ENCODE data around the gene SERHL2.
"Not testable (repeated sequence)": the region's sequence is repeated elsewhere in the genome, so short reads cannot be mapped to it uniquely, and the experiment has no call there.

The SERHL2 gene

DNA sequence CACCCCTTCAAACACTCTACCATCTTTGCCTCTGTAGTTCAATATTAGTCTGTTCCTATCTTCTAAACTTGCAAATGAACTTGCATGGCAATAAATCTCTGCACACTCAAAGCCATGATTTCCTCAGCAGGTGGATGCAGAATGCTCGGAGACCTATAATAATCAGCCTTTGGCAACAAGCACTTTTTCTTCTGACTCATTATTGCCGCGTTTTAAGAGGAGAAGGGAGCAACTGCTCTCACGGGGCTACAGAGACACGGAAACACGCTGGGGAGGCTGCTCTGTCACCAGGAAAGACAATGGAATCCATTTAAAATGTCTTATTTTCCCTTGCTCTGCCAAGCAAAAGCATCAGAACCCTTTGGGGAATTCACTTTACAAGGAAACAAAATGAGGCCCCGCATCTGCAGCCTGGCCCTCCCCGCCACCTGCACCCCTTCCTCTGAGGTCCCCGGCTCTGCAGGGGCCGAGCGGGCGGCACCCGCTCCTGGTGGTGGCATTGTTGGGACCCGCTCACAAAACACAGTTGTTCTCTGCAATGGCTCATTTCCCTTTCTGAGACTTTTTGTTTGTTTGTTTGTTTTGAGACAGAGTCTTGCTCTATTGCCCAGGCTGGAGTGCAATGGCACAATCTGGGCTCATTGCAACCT lies 18.5 kb upstream of the SERHL2 start:
- DNase-seq (ENCODE audit: low read depth in 3 of 3): not testable (repeated sequence)

DNA sequence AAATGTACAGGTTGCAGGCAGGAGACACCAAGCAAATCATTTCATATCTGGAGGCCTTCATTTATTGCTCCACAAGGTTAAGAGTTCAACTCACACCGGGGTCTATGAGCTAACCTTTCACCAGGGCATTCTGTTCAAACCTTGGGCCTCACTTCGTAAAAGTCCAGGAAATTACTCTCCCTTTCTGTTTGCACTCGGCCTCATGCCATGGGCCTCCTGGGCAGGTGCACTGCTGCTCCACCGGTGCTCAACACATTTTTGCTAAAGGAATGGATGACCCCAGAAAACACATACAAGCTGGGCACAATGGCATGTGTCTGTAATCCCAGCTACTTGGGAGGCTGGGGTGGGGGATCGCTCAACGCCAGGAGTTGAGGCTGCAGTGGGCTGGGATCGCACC lies 17.6 kb upstream of the SERHL2 start:
- no peak for DNase-seq (ENCODE audit: low read depth in 3 of 3)

DNA sequence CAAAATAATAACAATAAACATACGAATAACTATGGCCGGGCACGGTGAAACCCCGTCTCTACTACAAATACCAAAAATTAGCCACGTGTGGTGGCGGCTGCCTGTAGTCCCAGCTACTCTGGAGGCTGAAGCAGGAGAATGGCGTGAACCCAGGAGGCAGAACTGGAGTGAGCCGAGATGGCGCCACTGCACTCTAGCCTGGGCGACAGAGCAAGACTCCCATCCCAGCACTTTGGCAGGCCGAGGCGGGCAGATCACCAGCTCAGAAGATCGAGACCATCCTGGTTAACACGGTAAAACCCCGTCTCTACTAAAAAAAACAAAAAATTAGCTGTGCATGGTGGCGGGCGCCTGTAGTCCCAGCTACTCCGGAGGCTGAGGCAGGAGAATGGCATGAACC lies 17.1 kb upstream of the SERHL2 start:
- not testable (repeated sequence) for DNase-seq (ENCODE audit: low read depth in 3 of 3)

DNA sequence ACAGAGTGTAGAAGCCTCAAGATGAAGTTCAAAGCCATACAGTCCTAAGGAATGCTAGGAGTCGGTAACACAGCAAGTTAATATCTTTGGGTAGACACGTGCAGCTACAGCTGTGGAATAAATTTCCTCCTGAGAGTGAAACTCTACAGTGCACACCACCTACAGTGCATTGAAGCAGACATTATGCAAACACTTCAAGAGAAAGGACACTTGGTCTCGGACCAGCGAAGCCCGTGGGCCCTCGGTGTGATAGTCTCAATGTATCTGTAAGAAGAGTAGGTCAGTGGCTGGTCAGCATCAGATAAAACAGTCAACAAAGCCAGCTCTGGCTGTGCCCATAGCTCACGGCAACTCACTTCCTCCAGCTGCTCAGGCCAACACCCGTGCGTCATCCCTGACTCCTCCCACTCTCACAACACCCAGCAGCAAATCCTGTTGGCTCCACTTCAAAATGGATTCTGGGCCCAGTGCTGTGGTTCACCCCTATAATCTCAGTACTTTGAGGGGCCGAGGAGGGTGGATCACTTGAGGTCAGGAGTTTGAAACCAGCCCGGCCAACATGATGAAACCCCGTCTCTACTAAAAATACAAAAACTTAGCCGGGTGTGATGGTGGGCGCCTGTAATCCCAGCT lies 16.4 kb upstream of the SERHL2 start:
- DNase-seq (ENCODE audit: low read depth in 3 of 3): not testable (repeated sequence)

DNA sequence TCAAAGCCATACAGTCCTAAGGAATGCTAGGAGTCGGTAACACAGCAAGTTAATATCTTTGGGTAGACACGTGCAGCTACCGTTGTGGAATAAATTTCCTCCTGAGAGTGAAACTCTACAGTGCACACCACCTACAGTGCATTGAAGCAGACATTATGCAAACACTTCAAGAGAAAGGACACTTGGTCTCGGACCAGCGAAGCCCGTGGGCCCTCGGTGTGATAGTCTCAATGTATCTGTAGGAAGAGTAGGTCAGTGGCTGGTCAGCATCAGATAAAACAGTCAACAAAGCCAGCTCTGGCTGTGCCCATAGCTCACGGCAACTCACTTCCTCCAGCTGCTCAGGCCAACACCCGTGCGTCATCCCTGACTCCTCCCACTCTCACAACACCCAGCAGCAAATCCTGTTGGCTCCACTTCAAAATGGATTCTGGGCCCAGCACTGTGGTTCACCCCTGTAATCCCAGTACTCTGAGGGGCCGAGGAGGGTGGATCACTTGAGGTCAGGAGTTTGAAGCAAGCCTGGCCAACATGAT lies 14.5 kb upstream of the SERHL2 start:
- not testable (repeated sequence) for DNase-seq (ENCODE audit: low read depth in 3 of 3)

DNA sequence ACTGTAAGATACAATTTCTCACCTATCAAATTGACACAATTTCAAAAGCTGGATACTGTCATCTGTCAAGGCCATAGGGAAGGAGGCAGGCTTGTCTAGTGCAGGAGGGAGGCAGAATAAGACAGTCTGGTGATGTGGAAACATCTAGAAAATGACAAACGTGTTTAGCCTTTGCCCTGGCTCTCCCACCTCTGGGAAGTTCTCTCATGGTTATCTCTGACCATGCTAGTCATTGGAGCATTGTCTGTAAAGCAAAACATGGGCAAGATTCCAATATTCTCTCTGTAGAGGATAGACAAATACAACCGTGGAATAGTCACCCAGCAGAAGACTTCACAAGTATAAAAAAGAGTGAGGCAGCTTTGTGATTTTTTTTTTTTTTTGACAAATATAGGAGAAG lies 9.1 kb upstream of the SERHL2 start:
- no peak for DNase-seq (ENCODE audit: low read depth in 3 of 3)

DNA sequence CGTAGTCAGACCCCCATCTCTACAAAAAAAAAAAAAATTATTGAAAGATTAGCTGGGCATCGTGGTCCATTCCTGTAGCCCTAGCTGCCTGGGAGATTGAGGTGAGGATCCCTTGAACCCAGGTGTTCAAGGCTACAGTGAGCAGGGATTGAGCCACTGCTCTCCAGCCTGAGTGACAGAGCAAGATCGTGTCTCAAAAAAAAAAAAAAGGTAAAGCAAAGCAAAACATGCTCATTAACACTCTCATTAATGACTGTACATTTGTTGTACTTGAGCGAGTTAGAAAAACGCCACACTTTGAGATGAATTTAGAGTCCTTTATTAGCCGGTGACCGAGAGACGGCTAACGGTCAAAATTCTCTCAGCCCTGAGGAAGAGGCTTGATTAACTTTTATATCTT lies 6.2 kb upstream of the SERHL2 start:
- DNase-seq (ENCODE audit: low read depth in 3 of 3): no peak

DNA sequence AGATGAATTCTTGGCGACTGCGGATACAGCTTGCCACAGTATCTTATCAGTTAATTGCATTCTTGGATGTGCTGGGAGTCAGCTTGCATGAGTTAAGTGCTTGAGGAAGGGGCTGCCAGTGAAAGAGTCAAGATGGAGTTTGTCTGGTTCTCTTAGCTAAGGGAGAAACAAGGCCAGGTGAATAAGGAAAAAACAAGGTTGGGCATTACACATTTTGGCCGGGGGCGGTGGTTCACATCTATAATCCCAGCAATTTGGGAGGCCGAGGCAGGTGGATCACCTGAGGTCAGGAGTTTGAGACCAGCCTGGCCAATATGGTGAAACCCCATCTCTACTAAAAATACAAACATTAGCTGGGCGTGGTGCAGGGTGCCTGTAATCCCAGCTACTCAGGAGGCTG lies 5.6 kb upstream of the SERHL2 start:
- DNase-seq (ENCODE audit: low read depth in 3 of 3): not testable (repeated sequence)

DNA sequence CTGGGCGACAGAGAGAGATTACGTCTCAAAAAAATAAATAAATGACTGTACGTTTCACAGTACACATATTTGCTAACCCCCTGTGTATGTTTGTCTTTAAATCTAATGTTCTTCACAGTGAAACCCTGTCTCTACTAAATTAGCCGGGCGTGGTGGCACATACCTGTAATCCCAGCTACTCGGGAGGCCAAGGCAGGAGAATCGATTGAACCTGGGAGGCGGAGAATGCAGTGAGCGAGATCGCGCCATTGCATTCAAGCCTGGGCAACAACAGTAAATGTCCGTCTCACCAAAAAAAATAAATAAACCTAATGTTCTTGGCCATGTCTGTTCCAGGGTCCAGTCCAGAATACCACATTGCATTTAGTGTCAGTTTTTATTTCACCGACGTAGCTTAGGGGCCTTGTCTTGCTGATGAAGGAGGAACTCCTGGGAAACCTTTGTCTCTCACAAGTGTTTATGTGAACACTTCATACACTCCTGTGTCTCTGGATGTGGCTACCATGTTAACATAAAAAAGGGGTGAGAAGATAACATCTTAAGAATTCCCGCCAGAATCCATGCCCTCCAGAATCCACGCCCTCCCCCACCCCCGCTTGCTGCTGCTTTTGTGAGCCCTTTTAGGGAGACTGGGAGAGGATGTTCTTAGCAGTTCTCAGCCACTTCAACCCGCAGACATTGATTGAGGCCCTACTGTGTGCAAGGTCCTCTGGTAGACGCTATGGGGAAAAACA lies 5.0 kb upstream of the SERHL2 start:
- no peak for DNase-seq (ENCODE audit: low read depth in 3 of 3)

DNA sequence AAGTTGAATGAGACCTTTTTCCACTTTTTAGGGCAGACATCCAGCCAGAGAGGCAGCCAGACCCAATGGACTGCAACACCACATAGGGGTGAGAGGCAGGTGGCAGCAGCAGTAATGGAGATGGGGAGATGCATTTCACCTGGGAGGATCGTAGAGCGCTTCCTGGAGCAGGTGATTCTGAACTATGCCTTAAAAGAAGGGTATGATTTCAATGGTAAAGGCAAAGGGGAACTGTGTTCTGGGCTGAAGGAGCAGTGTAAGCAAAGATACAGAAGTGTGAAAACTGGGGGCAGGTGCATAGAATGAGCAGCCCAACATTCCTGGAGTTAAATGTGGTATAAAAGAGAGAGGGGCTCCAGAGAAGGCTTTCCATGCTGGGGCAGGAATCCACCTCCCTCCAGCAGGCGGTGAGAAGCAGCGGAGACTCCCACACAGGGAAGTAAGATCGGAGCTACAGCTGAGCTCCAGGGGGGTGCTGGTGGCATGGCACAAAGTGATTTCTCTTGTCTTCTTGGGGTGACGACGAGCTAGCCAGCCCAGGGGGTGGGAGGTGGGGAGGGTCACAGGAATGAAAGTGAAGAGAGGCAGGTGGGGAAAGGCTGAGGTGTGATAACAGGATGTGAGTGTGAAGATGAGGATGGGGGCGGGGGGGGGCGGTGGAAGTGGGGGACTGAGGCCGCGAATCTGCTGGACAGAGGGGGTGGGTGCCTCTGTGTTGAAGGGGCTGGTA lies 4.3 kb upstream of the SERHL2 start:
- DNase-seq (ENCODE audit: low read depth in 3 of 3): no peak

DNA sequence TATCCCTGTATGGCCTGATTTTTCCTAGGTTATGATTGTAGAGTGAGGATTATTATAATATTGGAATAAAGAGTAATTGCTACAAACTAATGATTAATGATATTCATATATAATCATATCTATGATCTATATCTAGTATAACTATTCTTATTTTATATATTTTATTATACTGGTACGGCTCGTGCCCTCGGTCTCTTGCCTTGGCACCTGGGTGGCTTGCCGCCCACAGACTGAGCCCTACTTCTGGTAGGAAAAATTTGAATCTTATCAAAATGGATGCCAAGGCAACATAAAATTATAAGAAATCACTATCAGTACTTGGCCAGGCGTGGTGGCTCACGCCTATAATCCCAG lies 1.5 kb upstream of the SERHL2 start:
- not testable (repeated sequence) for DNase-seq (ENCODE audit: low read depth in 3 of 3)

DNA sequence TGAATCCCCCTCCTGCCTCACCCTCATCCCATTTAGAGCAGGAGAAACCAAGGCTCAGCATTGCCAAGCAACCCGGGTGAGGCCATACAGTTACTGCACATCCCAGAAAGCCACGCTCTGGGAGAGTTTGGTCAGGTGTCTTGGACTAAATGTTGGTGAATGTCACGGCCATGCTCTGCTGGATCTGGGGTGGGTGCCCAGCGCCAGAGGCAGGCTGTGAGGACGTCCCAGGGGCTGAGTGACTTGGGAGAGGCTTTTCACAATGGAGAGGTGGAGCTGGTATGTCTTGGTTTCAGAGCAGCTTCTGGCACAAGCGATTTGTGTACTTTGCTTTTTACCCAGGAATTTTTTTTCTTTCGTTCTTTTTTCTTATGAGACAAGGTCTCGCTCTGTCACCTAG lies 6.6 kb downstream of the SERHL2 start:
- DNase-seq (ENCODE audit: low read depth in 3 of 3): no peak

DNA sequence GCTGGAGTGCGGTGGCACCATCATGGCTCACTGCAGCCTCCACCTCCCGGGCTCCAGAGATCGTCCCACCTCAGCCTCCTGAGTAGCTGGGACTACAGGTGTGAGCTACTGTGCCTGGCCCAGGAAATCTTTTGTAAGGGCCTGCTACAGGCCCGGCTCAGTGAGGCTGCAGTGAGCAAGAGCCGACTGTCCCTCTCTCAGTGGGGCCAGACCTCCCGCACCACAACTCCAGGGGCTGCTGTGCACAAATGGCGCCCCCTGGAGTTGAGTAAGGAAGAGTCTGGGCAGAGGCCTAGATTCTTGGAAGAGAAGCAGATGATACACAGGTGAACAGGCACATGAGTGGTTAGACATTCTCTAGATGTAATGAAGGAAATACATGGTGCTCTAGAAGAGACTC lies 7.0 kb downstream of the SERHL2 start:
- no peak for DNase-seq (ENCODE audit: low read depth in 3 of 3)

DNA sequence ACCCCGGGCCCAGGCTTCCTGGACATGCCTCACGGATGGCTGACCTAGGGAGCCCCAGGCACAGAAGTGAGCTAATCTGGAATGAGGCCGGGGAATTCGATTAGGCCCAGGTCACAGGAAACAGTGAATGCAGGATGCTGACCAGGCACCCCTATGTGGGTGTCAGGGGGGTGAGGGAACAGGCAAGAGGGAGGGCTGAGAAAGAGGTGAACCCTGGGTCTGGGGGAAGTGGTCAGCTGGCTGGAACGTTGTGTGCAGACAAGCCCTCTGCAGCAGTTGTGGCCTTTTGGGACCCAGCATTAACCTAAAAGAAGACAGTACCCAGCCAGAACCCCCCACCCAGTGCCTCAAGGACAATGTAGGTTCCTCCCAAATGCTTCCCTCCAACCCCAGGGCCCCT lies 8.1 kb downstream of the SERHL2 start:
- DNase-seq (ENCODE audit: low read depth in 3 of 3): no peak

DNA sequence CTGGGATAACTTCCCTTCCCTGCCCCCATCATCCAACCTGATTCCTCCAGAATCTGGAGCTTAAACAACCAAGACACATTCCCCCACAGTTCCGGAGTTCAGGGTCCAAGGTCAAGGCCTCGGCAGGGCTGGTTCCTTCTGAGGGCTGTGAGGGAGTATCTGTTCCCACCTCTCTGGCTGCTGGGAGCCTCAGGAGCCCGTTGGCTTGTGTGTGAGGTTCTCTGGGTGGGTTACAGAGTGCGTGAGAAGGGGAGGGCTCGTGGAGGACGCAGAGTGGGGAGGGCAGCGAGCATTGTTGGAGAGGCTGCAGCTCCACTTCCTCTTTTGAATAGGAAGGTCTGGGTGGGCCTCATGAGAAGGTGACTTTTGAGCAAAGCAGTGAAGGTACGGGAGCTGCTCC lies 8.5 kb downstream of the SERHL2 start:
- DNase-seq (ENCODE audit: low read depth in 3 of 3): no peak

DNA sequence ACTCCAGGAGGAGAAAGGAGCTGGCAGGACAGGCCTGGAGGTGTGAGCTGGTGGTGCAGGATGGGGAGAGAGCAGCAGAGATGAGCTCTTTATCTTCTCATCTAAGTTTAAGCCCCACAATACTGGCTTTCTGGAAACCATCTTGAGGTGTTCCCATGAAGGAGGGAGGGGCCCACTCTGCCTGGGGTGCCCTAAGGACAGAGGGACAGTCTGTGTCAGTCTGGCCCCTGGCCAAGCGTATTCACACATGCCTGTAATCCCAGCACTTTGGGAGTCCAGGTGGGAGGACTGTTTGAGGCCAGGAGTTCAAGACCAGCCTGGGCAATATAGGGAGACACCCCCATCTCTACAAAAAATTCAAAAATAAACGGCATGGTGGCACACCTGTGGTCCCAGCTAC lies 8.9 kb downstream of the SERHL2 start:
- DNase-seq (ENCODE audit: low read depth in 3 of 3): no peak

DNA sequence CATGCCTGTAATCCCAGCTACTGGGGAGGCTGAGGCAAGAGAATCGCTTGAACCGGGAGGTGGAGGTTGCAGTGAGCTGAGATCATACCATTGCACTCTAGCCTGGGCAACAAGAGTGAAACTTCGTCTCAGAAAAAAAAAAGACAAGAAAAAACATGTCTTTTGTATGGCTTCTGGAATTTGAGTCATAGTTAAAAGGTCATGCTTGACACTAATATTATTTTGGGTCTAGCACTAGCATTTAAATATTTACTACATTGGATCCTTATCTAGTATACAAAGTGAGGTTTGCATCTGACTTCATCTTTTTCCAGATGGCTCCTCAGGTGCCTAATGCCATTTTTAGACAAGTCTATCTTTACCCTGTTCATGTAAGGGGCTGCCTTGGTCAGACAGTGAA lies 10.2 kb downstream of the SERHL2 start:
- DNase-seq (ENCODE audit: low read depth in 3 of 3): not testable (repeated sequence)

DNA sequence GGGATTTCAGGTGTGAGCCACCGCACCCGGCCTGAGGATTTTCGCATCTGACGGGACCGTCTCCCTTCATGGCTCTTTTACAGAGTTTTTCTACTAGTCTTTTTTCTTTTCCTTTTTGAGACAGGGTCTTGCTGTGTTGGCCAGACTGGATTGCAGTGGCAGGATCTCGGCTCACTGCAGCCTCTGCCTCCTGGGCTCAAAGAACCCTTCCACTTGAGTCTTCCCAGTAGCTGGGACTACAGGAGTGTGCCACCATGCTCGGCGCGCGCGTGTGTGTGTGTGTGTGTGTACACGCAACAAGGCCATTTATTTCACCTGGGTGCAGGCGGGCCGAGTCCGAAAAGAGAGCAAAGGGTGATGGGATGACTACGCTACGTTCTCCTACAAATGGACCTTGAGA lies 10.9 kb downstream of the SERHL2 start:
- DNase-seq (ENCODE audit: low read depth in 3 of 3): no peak

DNA sequence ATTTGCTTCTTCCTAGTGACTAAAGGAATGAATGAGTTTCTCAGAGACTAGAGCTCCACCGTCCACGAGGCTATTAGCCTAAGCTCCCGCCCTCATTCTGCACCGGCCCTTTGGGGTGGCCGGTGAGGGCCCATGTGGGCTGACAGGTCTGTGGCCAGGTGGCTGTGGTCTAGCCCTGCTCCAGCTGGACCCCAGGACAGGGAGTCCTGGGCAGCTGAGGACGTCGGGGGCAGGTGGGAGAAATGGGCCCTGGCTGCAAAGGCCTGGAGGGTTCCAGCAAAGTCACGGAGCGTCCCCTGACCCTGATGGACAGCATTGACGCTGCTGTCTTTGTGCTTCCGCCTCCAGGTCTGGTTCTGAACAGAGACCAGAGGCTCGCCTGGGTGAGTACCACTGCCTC lies 12.2 kb downstream of the SERHL2 start:
- no peak for DNase-seq (ENCODE audit: low read depth in 3 of 3)

DNA sequence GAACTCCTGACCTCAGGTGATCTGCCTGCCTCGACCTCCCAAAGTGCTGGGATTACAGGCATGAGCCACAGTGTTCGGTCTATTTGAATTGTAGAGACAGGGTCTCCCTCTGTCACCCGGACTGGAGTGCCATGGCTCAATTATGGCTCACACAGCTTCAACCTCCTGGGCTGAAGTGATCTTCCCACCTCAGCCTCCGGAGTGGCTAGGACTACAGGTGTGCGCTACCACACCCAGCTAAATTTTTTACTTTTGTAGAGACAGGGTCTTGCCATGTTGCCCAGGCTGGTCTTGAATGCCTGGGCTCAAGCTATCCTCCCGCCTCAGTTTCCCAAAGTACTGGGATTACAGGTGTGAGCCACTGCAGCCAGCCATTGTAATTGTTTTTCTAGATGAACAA lies 14.2 kb downstream of the SERHL2 start:
- DNase-seq (ENCODE audit: low read depth in 3 of 3): not testable (repeated sequence)

DNA sequence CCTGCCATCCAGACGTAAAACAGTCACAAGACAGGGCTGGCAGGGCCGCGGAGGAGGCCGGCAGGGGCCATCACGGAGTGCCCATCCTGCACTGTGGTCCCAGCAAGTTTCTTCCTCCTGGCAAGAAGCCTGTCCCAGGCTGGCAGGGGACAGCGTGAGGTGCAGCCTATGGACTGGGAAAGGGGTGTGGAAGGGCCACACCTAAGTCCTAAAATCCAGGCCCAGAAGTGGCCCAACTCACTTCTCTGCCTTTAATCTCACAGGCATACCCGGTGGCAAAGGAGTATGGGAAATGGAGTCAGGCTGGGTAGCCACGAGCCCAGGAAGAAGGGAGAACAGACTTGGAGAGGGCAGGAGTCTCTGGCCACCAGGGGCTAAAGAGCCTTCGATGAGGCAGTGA lies 16.8 kb downstream of the SERHL2 start:
- DNase-seq (ENCODE audit: low read depth in 3 of 3): not testable (repeated sequence)

DNA sequence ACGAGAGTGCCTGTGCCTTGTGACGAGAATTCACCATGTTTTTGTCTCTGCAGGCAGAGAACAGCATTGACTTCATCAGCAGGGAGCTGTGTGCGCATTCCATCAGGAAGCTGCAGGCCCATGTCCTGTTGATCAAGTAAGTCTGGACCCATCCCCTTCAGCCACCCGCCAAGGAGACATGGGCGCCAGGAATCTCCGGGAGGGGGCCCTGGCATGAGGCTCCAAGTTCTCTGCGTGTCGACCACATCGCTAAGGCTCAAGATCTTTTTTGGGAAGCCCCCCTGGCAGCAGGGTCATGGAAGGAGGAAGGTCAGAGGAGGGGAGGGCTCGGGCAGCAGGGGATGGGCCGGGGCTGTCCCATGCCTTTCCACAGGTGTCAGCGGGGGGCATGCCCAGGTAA lies 17.3 kb downstream of the SERHL2 start:
- not testable (repeated sequence) for DNase-seq (ENCODE audit: low read depth in 3 of 3)

Measured in stimulated activated CD4-positive, alpha-beta T cell treated with anti-CD3 and anti-CD28 coated beads, TNF-alpha, amount 100 ng/mL, for 24 hours (primary cell).